Thymus (tissue), 11 donors: ENCODE data around the gene ERLIN1. TPM values are rescaled to one million over a fixed set of nuclear protein-coding genes. Genes with fewer than 3 reads are reported as not detected.

Experiments used
- DNase-seq, 9 donors: peaks; one replicate each; pipeline ENCODE4 v3.0.0-alpha.2; 2013; ENCODE audit warnings: low spot score in 9 of 9, low read depth in 6 of 9, missing footprints in 1 of 9
- H3K27ac ChIP-seq, 2 donors: one replicate each; pipeline ENCODE4 v1.5.1; 2013; ENCODE audit warnings: control low read depth in 1 of 2, low read depth in 1 of 2, low read length in 1 of 2, mild to moderate bottlenecking in 1 of 2, moderate library complexity in 1 of 2
- H3K27me3 ChIP-seq, 2 donors: one replicate each; pipeline ENCODE4 v1.5.1; 2013; ENCODE audit warnings: low read length in 1 of 2; ENCODE audit not compliant: control insufficient read depth in 2 of 2, insufficient read depth in 1 of 2
- H3K36me3 ChIP-seq, 2 donors: one replicate each; pipeline ENCODE4 v1.5.1; 2013; ENCODE audit warnings: low read length in 1 of 2, mild to moderate bottlenecking in 1 of 2, moderate library complexity in 1 of 2; ENCODE audit not compliant: control insufficient read depth in 2 of 2, insufficient read depth in 2 of 2
- H3K4me1 ChIP-seq, 2 donors: one replicate each; pipeline ENCODE4 v1.5.1; 2013; ENCODE audit warnings: low read length in 2 of 2; ENCODE audit not compliant: control insufficient read depth in 2 of 2, insufficient read depth in 2 of 2
- H3K4me3 ChIP-seq, 2 donors: one replicate each; pipeline ENCODE4 v1.5.1; 2013; ENCODE audit warnings: low read length in 2 of 2, control low read depth in 1 of 2, mild to moderate bottlenecking in 1 of 2
- H3K9me3 ChIP-seq, 2 donors: one replicate each; pipeline ENCODE4 v1.5.1; 2013; ENCODE audit warnings: low read length in 1 of 2, mild to moderate bottlenecking in 1 of 2; ENCODE audit not compliant: control insufficient read depth in 2 of 2, insufficient read depth in 1 of 2
- WGBS: extraction: QIAGEN DNeasy Blood & Tissue Kit; methylation state at CpG from one replicate; pipeline ENCODE4 v1.1.7; 2013; 5-methylcytosine and 5-hydroxymethylcytosine counted together
- polyA plus RNA-seq: library from polyadenylated mRNA; stranded (reverse); fragments of 200-250 nt; gene quantifications from one replicate; pipeline ENCODE4 v1.2.3, GENCODE V29; 2013
- total RNA-seq: library from RNA; stranded (reverse); fragments of 120-200 nt; gene quantifications from one replicate; pipeline ENCODE4 v1.2.4, GENCODE V29; 2013
- donor health status: healthy.

The ERLIN1 gene
- total and polyA plus RNA-seq, 2 donors, result 8.2 to 12.1 TPM

DNA sequence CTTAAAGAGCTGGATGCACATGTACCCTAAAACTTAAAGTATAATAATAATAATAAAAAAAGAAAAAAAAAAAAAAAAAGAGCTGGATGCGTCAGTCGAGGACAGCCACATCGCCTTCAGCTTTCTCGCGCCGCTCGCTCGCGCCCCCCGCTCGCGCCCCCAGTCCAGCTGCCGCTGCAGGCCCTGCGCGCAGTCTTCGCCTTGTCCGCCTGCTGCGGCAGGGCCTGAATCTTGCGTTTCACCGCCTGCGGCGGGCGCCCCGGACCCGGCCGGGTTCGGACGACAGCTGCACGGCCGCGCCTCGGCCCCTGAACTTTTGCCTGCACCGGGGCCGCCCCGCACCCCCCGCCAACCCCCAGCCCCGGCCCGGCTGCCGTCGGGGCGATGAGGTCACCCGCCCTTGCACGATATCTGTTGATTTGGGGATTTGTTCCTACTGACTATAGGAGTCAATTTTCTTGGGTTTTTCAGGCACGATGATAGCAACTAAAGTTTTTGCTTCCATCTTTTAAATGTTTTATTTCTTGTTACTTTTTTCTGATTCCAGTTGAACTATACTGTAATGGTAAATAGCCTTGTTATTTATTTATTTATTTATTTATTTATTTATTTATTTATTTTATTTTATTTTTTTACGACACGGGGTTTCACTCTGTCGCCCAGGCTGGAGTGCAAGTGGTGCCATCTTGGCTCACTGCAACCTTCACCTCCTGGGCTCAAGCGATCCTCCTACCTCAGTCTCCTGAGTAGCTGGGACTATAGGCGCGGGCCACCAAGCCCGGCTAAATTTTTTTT, 70.7 kb downstream of the ERLIN1 start:
- no peak for DNase-seq
- Histone ChIP-seq H3K27ac (no peak overlapping the region), H3K27me3 (peaks cover 9 to 40% of the 10 kb centered on the region in 2 donors), H3K36me3 (no peaks in the 10 kb centered on the region), H3K9me3 (no peaks in the 10 kb centered on the region), H3K4me3 (no peak overlapping the region), H3K4me1 (no peaks in the 10 kb centered on the region)
- WGBS, result 34% methylated on average over 51 of the region's 51 CpGs

DNA sequence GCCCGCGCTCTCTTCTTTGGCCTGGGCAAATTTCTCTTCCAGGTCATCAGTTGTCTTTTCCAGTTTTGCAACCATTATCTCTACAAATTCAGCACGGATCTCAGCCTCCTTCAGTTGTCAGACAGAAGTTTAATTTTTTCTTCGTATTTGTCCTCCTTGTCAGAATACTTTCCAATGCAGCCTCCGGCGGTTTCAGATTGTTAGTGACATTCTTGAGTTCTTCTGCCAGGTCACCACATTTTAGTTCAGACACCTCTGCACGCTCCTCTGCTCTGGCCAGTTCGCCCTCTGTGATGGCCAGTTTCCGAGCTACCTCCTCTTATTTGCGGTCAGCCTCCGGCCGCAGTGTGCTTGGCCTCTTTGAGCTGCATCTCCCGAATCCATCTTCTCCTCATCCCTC, 71.4 kb downstream of the ERLIN1 start:
- no peak for DNase-seq
- H3K27ac ChIP-seq, result no peak overlapping the region

DNA sequence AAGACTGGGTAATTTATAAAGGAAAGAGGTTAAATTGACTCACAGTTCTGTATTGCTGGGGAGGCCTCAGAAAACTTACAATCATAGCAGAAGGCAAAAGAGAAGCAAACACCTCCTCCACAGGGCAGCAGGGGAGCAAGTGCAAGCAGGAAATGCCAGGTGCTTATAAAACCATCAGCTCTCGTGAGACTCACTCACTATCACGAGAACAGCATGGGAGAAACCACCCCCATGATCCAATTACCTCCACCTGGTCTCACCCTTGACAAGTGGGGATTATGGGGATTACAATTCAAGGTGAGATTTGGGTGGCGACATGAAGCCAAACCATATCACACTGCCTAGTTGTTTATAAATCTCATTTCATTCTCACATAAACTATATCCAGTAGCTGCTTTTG, 76.2 kb downstream of the ERLIN1 start:
- Histone ChIP-seq H3K9me3 (no peaks in the 10 kb centered on the region), H3K27ac (no peak overlapping the region), H3K4me3 (no peak overlapping the region), H3K4me1 (no peaks in the 10 kb centered on the region), H3K27me3 (peaks cover 4 to 17% of the 10 kb centered on the region in 2 donors), H3K36me3 (no peaks in the 10 kb centered on the region)
- WGBS, result 36% methylated on average over 3 of the region's 3 CpGs
- peak in 1 of 9 donors; percentile 25 for DNase-seq

More for the DNA sequence above, 71.4 kb downstream of the ERLIN1 start:
- no peak overlapping the region for H3K4me3 ChIP-seq
- no peaks in the 10 kb centered on the region for H3K4me1 ChIP-seq
- H3K36me3 ChIP-seq, result no peaks in the 10 kb centered on the region
- 97% methylated on average over 13 of the region's 13 CpGs for WGBS
- no peaks in the 10 kb centered on the region for H3K9me3 ChIP-seq
- H3K27me3 ChIP-seq, result peaks cover 9 to 40% of the 10 kb centered on the region in 2 donors

DNA sequence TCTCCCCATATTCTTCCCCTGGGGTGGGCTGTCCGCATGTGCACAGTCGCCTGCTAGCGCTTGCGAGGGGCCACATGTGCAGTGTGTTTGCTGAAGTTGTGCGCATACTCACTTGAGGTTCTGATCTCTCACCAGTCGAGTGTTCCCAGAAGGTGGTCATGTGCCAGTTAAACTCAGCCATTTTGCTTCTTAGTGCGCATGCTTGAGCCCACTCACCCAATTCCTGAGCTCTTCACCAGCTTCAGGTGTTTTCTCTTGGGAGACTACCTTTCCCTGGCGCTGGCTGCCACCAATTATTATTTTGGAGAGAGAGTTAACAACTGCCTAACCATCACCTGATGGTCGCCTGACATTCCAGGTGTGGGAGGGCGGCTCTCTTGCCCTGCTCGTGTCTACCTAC, 79.0 kb downstream of the ERLIN1 start:
- Histone ChIP-seq H3K27ac (no peak overlapping the region), H3K4me3 (no peak overlapping the region), H3K9me3 (peaks cover 0 to 3% of the 10 kb centered on the region in 2 donors), H3K4me1 (no peaks in the 10 kb centered on the region), H3K36me3 (no peaks in the 10 kb centered on the region), H3K27me3 (peaks cover 0 to 2% of the 10 kb centered on the region in 2 donors)
- no peak for DNase-seq
- WGBS, result 89% methylated on average over 11 of the region's 11 CpGs

DNA sequence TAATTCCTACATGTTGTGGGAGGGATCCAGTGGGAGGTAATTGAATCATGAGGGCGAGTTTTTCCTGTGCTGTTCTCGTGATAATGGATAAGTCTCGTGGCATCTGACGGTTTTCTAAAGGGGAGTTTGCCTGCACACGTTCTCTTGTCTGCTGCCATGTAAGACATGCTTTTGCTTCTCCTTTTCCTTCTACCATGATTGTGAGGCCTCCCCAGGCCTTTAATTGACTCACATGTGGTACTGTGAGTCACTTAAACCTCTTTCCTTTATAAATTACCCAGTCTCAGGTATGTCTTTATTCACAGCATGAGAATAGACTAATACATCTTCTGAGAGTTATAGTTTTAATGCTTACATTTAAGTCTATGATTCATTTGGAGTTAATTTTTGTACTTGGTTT, 81.5 kb downstream of the ERLIN1 start:
- WGBS, result 98% methylated on average over 5 of the region's 5 CpGs
- Histone ChIP-seq H3K9me3 (peaks cover 0 to 3% of the 10 kb centered on the region in 2 donors), H3K27ac (no peak overlapping the region), H3K4me3 (no peak overlapping the region), H3K27me3 (peaks cover 0 to 2% of the 10 kb centered on the region in 2 donors), H3K36me3 (no peaks in the 10 kb centered on the region), H3K4me1 (no peaks in the 10 kb centered on the region)
- no peak for DNase-seq

DNA sequence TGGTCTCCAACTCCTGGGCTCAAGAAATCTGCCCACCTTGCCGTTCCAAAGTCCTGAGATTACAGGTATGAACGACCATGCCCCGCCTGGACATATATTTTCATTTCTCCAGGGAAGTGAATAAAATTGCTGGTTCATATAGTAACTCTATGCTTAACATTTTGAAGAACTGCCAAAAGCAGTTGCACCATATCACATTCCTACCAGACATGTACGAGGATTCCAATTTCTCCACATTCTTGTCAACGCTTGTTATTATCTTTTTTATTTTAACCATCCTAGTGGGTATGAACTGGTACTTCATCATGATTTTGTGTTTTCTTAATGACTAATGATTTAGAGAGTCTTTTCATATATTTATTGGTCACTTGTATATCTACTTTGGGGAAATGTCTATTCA, 82.2 kb downstream of the ERLIN1 start:
- no peak overlapping the region for H3K27ac ChIP-seq
- no peak overlapping the region for H3K4me3 ChIP-seq
- peaks cover 0 to 3% of the 10 kb centered on the region in 2 donors for H3K9me3 ChIP-seq
- no peaks in the 10 kb centered on the region for H3K36me3 ChIP-seq
- no peaks in the 10 kb centered on the region for H3K4me1 ChIP-seq
- WGBS, result 77% methylated on average over 5 of the region's 5 CpGs
- peaks cover 0 to 2% of the 10 kb centered on the region in 2 donors for H3K27me3 ChIP-seq
- no peak for DNase-seq

DNA sequence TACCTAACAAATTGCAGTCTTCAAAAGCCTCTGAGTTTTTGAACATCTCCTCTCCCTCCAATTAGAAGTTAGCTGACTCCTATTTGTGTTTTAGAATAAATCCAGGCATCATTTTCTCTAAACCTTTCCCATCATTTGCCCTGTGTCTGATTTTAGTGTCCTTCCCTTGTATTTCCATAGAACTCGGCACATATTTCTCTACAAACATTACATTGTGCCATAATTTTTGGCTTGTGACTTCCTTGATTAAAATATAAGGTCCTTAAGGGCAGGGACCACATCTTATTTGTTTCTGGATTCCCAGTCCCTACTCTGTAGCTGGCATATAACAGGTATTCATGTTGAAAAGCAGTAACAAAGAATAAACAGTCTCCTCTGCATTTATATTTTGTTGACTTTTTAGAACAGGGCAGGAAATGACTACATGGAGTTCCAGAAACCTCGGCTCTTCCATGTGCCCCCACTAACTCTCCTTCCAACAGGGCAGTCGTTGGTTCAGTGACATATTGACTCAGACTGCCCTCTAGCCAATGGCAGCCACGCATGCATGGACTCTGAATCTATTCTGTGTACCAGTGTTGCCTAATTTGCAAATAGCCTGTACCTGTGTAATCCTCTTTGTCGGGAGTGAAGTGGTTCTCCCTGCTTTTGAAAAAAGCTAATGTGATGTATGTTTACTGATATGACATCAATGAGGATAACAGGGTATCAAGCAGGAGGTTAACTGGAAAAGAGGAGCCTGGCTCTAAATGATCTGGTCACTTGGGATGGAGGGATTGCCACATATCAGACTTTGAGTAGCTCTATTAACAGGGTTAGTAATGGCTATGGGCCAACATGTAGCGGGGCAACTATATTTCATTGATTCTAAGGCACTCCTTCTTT, 84.4 kb downstream of the ERLIN1 start:
- H3K27ac ChIP-seq, result no peak overlapping the region
- H3K36me3 ChIP-seq, result no peaks in the 10 kb centered on the region
- peaks cover 0 to 3% of the 10 kb centered on the region in 2 donors for H3K9me3 ChIP-seq
- no peak for DNase-seq
- H3K27me3 ChIP-seq, result peaks cover 0 to 2% of the 10 kb centered on the region in 2 donors
- no peaks in the 10 kb centered on the region for H3K4me1 ChIP-seq
- 84% methylated on average over 6 of the region's 6 CpGs for WGBS
- H3K4me3 ChIP-seq, result no peak overlapping the region

DNA sequence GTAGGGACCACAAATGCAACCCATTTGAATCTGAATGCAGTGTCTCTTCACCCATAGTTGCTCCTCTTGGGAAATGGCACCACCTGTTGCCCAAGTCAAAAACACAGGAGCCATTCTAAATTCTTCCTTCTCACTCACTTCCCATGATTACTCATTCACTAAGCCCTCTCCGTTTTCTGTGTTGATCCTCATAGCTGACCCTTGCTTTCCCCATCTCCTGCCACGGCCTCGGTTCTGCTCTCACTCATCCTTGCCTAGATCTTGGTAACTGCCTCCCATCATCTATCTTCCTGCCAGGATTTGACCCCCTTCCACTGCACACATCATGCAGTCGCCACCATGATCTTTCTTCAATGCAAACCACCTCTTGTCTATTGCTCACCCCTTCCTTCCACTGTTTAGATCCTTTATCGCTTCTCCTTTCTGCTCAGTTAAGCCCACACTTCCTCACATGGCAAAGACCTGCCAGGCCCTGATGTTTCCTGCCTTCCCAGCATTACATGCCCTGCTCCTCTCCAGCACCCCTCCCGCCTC, 85.1 kb downstream of the ERLIN1 start:
- H3K4me1 ChIP-seq, result no peaks in the 10 kb centered on the region
- peak in 2 of 9 donors; percentile 8 to 14 for DNase-seq
- peaks cover 0 to 3% of the 10 kb centered on the region in 2 donors for H3K9me3 ChIP-seq
- H3K36me3 ChIP-seq, result no peaks in the 10 kb centered on the region
- no peak overlapping the region for H3K27ac ChIP-seq
- H3K27me3 ChIP-seq, result peaks cover 0 to 2% of the 10 kb centered on the region in 2 donors
- WGBS, result 41% methylated on average over 6 of the region's 6 CpGs
- H3K4me3 ChIP-seq, result no peak overlapping the region
